H1 (cell line): ENCODE results near the gene CCP110. TPM values are rescaled to one million over a fixed set of nuclear protein-coding genes. Genes with fewer than 3 reads are reported as not detected.

Source experiments
- CTCF ChIA-PET: fragments of 300-600 bp; sonication (Branson Sonifier 250); formaldehyde crosslinking; loops from one replicate; lab custom pipeline; 2021; ENCODE audit not compliant: partially characterized antibody; lab: Charles Lee
- POLR2A ChIA-PET: fragments of 300-600 bp; sonication (Branson Sonifier 250); formaldehyde crosslinking; loops from one replicate; lab custom pipeline; 2021; ENCODE audit warnings: inconsistent platforms; ENCODE audit not compliant: partially characterized antibody; lab: Charles Lee
- DNase-seq, 2 experiments: peaks; one replicate each; pipeline versions ENCODE4 v3.0.0 to v3.0.0-alpha.2; 2010 to 2022; ENCODE audit warnings: low spot score in 2 of 2, low read depth in 1 of 2, mixed read lengths in 1 of 2
- FAIRE-seq: peaks from 2 replicates; lab custom pipeline; 2011; peaks lifted over from hg19 to GRCh38; lab: Jason Lieb, UNC
- H2AFZ ChIP-seq: 2 replicates; pipeline ENCODE4 v1.8.1; 2012; ENCODE audit warnings: low read length, inconsistent platforms
- H2AK5ac ChIP-seq: 2 replicates; pipeline ENCODE4 v1.6.1; 2013; ENCODE audit warnings: low read depth, low read length
- H2BK120ac ChIP-seq: replicated peaks from 2 replicates; pipeline ENCODE3; 2013; ENCODE audit warnings: low read depth, low read length, inconsistent platforms
- H2BK12ac ChIP-seq: 2 replicates; pipeline ENCODE4 v1.6.1; 2013; ENCODE audit warnings: low read depth, low read length
- H2BK15ac ChIP-seq: 2 replicates; pipeline ENCODE4 v1.6.1; 2013; ENCODE audit warnings: low read length
- H2BK20ac ChIP-seq: 2 replicates; pipeline ENCODE4 v1.6.1; 2013; ENCODE audit warnings: low read length
- H2BK5ac ChIP-seq: 2 replicates; pipeline ENCODE4 v1.6.1; 2013; ENCODE audit warnings: low read depth, low read length
- H3K14ac ChIP-seq: 2 replicates; pipeline ENCODE4 v1.6.1; 2013; ENCODE audit warnings: inconsistent platforms; ENCODE audit not compliant: insufficient read length
- H3K18ac ChIP-seq: 2 replicates; pipeline ENCODE4 v1.6.1; 2013; ENCODE audit warnings: low read length; ENCODE audit errors: extremely low read depth
- H3K23ac ChIP-seq: 2 replicates; pipeline ENCODE4 v1.6.1; 2013; ENCODE audit warnings: inconsistent platforms; ENCODE audit not compliant: insufficient read length
- H3K23me2 ChIP-seq: 2 replicates; pipeline ENCODE4 v1.6.1; 2013; ENCODE audit warnings: low read depth, low read length
- H3K27ac ChIP-seq: 2 replicates; pipeline ENCODE4 v1.6.1; 2011; ENCODE audit warnings: low read depth, low read length, inconsistent platforms
- H3K27me3 ChIP-seq, 4 experiments: replicated peaks in 1 of 4; 1 replicate in 1 of 4; 2 replicates in 3 of 4; pipeline versions ENCODE4 v1.6.1 to v1.8.1; 2011 to 2013; ENCODE audit warnings: low read length in 3 of 4, mild to moderate bottlenecking in 3 of 4, inconsistent platforms in 2 of 4, mixed read lengths in 2 of 4, moderate library complexity in 1 of 4; ENCODE audit not compliant: control insufficient read depth in 3 of 4, insufficient read depth in 3 of 4; ENCODE audit errors: extremely low read depth in 1 of 4
- H3K36me3 ChIP-seq, 4 experiments: 2 replicates each; pipeline versions ENCODE4 v1.6.1 to v1.8.1; 2011 to 2013; ENCODE audit warnings: mild to moderate bottlenecking in 4 of 4, low read length in 3 of 4, moderate library complexity in 2 of 4, control low read depth in 1 of 4, inconsistent platforms in 1 of 4; ENCODE audit not compliant: insufficient read depth in 4 of 4, control insufficient read depth in 2 of 4
- H3K4ac ChIP-seq: replicated peaks from 2 replicates; pipeline ENCODE3; 2013; ENCODE audit warnings: low read length, low read depth, mixed read lengths, inconsistent platforms; ENCODE audit not compliant: insufficient read length
- H3K4me1 ChIP-seq, 4 experiments: replicated peaks in 1 of 4; 1 replicate in 1 of 4; 2 replicates in 3 of 4; pipeline versions ENCODE4 v1.6.1 to v1.8.1; 2011 to 2013; ENCODE audit warnings: low read length in 3 of 4, inconsistent platforms in 2 of 4, mixed read lengths in 1 of 4; ENCODE audit not compliant: insufficient read depth in 4 of 4, control insufficient read depth in 3 of 4
- H3K4me2 ChIP-seq, 2 experiments: 2 replicates each; pipeline versions ENCODE4 v1.6.1 to v1.8.1; 2011 to 2013; ENCODE audit warnings: low read depth in 2 of 2, low read length in 2 of 2, control low read depth in 1 of 2, inconsistent platforms in 1 of 2, mild to moderate bottlenecking in 1 of 2; ENCODE audit not compliant: insufficient read depth in 1 of 2
- H3K4me3 ChIP-seq, 4 experiments: fragments of 200-600, 300-600 bp in 1 of 4; sonication (generic), shearing (Covaris generic), sonication (Bioruptor Twin) in 1 of 4; 2 replicates each; pipeline versions ENCODE4 v1.5.1 to v1.8.1; 2011 to 2016; ENCODE audit warnings: low read length in 4 of 4, low read depth in 3 of 4, control low read depth in 2 of 4, inconsistent platforms in 2 of 4, mild to moderate bottlenecking in 2 of 4, mixed read lengths in 1 of 4, moderate library complexity in 1 of 4; ENCODE audit not compliant: insufficient read depth in 2 of 4; ENCODE audit errors: extremely low read depth in 1 of 4
- H3K56ac ChIP-seq: replicated peaks from 2 replicates; pipeline ENCODE3; 2013; ENCODE audit warnings: low read depth, mild to moderate bottlenecking, mixed read lengths, low read length, inconsistent platforms; ENCODE audit not compliant: insufficient read length
- H3K79me1 ChIP-seq: 2 replicates; pipeline ENCODE4 v1.6.1; 2013; ENCODE audit warnings: low read depth, low read length, control low read depth
- H3K79me2 ChIP-seq, 2 experiments: 2 replicates each; pipeline versions ENCODE4 v1.6.1 to v1.8.1; 2012 to 2013; ENCODE audit warnings: low read length in 2 of 2, mild to moderate bottlenecking in 2 of 2, inconsistent platforms in 1 of 2; ENCODE audit not compliant: insufficient read depth in 2 of 2, control insufficient read depth in 1 of 2
- H3K9ac ChIP-seq, 4 experiments: replicated peaks in 1 of 4; 1 replicate in 1 of 4; 2 replicates in 3 of 4; pipeline versions ENCODE4 v1.6.1 to v1.8.1; 2011 to 2013; ENCODE audit warnings: low read depth in 3 of 4, low read length in 3 of 4, control low read depth in 2 of 4, mild to moderate bottlenecking in 2 of 4, moderate library complexity in 2 of 4, inconsistent platforms in 1 of 4; ENCODE audit errors: extremely low read depth in 1 of 4
- H3K9me3 ChIP-seq, 2 experiments: 2 replicates each; pipeline versions ENCODE4 v1.6.1 to v1.8.1; 2012 to 2013; ENCODE audit warnings: mild to moderate bottlenecking in 2 of 2, moderate library complexity in 2 of 2, control low read depth in 1 of 2, inconsistent platforms in 1 of 2, low read depth in 1 of 2, low read length in 1 of 2, mixed read lengths in 1 of 2; ENCODE audit not compliant: insufficient read depth in 2 of 2
- H4K20me1 ChIP-seq, 2 experiments: replicated peaks in 1 of 2; 2 replicates each; pipeline versions ENCODE3 to v1.8.1; 2011 to 2013; ENCODE audit warnings: inconsistent platforms in 2 of 2, low read length in 2 of 2, mild to moderate bottlenecking in 1 of 2; ENCODE audit not compliant: insufficient read depth in 2 of 2, control insufficient read depth in 1 of 2
- H4K5ac ChIP-seq: 2 replicates; pipeline ENCODE4 v1.6.1; 2013; ENCODE audit warnings: low read length, low read depth, mixed read lengths, inconsistent platforms; ENCODE audit not compliant: insufficient read length
- H4K8ac ChIP-seq: 2 replicates; pipeline ENCODE4 v1.8.0; 2013; ENCODE audit warnings: mild to moderate bottlenecking, moderate library complexity, low read length, inconsistent platforms; ENCODE audit not compliant: insufficient read depth; ENCODE audit errors: extremely low read depth
- H4K91ac ChIP-seq: replicated peaks from 2 replicates; pipeline ENCODE3; 2013; ENCODE audit warnings: low read length, mixed read lengths, inconsistent platforms; ENCODE audit not compliant: insufficient read length
- BCL11A ChIP-seq, 2 experiments: IDR thresholded peaks; one replicate each; pipeline ENCODE4 v1.6.1; 2011; ENCODE audit warnings: low read depth in 2 of 2, low read length in 2 of 2, mild to moderate bottlenecking in 2 of 2
- TEAD4 ChIP-seq: IDR thresholded peaks from 2 replicates; pipeline ENCODE4 v1.6.1; 2012; ENCODE audit warnings: low read depth, low read length, inconsistent platforms, mixed read lengths
- WGBS, 2 experiments: shearing (Covaris generic) in 1 of 2; methylation state at CpG; one replicate each; pipeline versions ENCODE4 v1.1.6 to v1.1.7; 2013 to 2015; ENCODE audit warnings: low lambda C conversion rate in 2 of 2, mixed read lengths in 2 of 2, inconsistent platforms in 1 of 2, low coverage in 1 of 2, missing lambda C conversion rate in 1 of 2; ENCODE audit not compliant: insufficient replicate concordance in 2 of 2, insufficient coverage in 1 of 2, insufficient read length in 1 of 2; ENCODE audit errors: extremely low coverage in 1 of 2, missing lambda C conversion rate in 1 of 2; 5-methylcytosine and 5-hydroxymethylcytosine counted together
- polyA plus RNA-seq, 7 experiments: library from polyadenylated mRNA; depleted of rRNA in 3 of 7; stranded (reverse) in 5 of 7; unstranded in 2 of 7; fragments of >200 nt in 5 of 7; fragments of 200-250 nt in 2 of 7; gene quantifications; 1 replicate in 5 of 7; 2 replicates in 1 of 7; 4 replicates in 1 of 7; pipeline versions ENCODE4 v1.2.1 to v1.2.3, GENCODE V29; 2011 to 2013; ENCODE audit warnings: missing spikeins in 2 of 7, mixed read lengths in 2 of 7
- total RNA-seq: library from RNA; stranded (reverse); fragmentation: NEBNext Ultra II Directional; extraction: Animal tissue kit (Norgen Biotek cat#: 25700); gene quantifications from 2 replicates; pipeline ENCODE4 v1.2.1, GENCODE V29; 2021

Gene CCP110
- total and polyA plus RNA-seq, 2 of the 8 experiments (the other 6 are each of a cell fraction or from before 2014, with no cell fraction given), result 3.2 to 19.8 TPM

DNA sequence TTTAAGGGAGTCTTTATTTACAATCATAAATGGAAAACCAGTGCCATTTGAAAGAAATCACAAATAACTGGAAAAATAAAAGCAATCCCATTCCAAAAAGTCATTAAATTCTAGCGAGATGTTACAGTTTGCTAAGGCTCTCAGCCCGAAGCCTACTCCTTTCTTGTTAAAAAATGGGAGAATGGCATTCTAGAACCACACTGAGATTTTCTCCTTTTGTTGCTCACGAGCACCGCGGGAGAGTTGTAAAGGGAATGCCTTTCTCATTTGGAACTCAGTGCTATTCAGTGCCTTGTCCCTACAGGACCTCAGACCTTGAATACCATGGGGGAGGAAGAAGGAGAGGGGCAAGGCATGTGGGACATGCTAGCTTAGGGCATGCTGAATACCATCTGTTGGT, 38.1 kb upstream of the CCP110 start:
- FAIRE-seq (no peak), DNase-seq (no peak)
- no peak overlapping the region for H3K4me2 ChIP-seq
- H4K91ac ChIP-seq, result no peak overlapping the region
- 91% methylated on average over 5 of the region's 5 CpGs; no CpG with 5 or more reads in 1 of the 2 experiments for WGBS, 2 experiments
- peaks cover 2 to 13% (median 7%) of the 10 kb centered on the region in 4 experiments; a peak in 4 of 7 replicates for H3K4me1 ChIP-seq
- CTCF ChIA-PET, result interaction anchor here (0.6 kb wide), 1 partner anchor 107 kb away, joined by 3 read pairs; no protein-coding TSS in a partner anchor
- H4K5ac ChIP-seq, result no peak overlapping the region
- H2BK15ac ChIP-seq, result no peak overlapping the region
- no peak overlapping the region for H3K56ac ChIP-seq
- no peak overlapping the region for H4K8ac ChIP-seq
- H3K9ac ChIP-seq, result no peak overlapping the region
- H3K9me3 ChIP-seq, result peaks cover 0 to 9% of the 10 kb centered on the region in 2 experiments; a peak in 2 of 4 replicates
- no peak overlapping the region for H3K23ac ChIP-seq
- H3K4ac ChIP-seq, result no peak overlapping the region
- no peaks in the 10 kb centered on the region; the same call in 1 of the 2 replicates for H3K23me2 ChIP-seq
- no peaks in the 10 kb centered on the region for H4K20me1 ChIP-seq
- no peak overlapping the region for H2AFZ ChIP-seq
- no peaks in the 10 kb centered on the region for H3K79me1 ChIP-seq
- H2BK12ac ChIP-seq, result no peak overlapping the region
- POLR2A ChIA-PET, result no interaction called here
- no peaks in the 10 kb centered on the region for H3K36me3 ChIP-seq
- no peak overlapping the region for H3K27ac ChIP-seq
- H3K27me3 ChIP-seq, result no peaks in the 10 kb centered on the region
- TF ChIP-seq TEAD4 (peak; percentile 73), BCL11A (IDR thresholded peaks at IDR 0.05; ENCODE audit: low read depth in 2 of 2, low read length in 2 of 2) (no peak)
- H3K4me3 ChIP-seq, result no peak overlapping the region
- no peaks in the 10 kb centered on the region for H3K79me2 ChIP-seq
- H3K18ac ChIP-seq, result no peak overlapping the region
- H2BK20ac ChIP-seq, result no peak overlapping the region
- H2AK5ac ChIP-seq, result no peak overlapping the region
- no peak overlapping the region for H2BK5ac ChIP-seq
- H2BK120ac ChIP-seq, result no peak overlapping the region
- no peak overlapping the region for H3K14ac ChIP-seq
